Astrocyte of the cerebellum (primary cell): Measurements from ENCODE around the gene SDS.

Experiments used
- DNase-seq: peaks from one replicate; pipeline ENCODE4 v3.0.0-alpha.2; 2011; ENCODE audit warnings: low read depth
- H3K4me3 ChIP-seq: 2 replicates; pipeline ENCODE4 v1.5.1; 2011; ENCODE audit warnings: mild to moderate bottlenecking, low read depth, low read length, moderate library complexity
- CTCF ChIP-seq: IDR thresholded peaks from 2 replicates; pipeline ENCODE4 v1.5.1; 2012; ENCODE audit warnings: low read length, low read depth, moderate library complexity, mild to moderate bottlenecking; ENCODE audit errors: missing control alignments
- in situ Hi-C: cut with HindIII; loops from 2 replicates; pipeline ENCODE4 v1.10.0; 2017; ENCODE audit warnings: low sequenced_read_pairs

SDS gene

GRCh38 chr12:113445544-113446171 is 42.0 kb upstream of the SDS start:
- no peak for DNase-seq
- no peak for TF ChIP-seq CTCF
- no peak overlapping the region for H3K4me3 ChIP-seq
- in situ Hi-C loops = no loop called here

DNA sequence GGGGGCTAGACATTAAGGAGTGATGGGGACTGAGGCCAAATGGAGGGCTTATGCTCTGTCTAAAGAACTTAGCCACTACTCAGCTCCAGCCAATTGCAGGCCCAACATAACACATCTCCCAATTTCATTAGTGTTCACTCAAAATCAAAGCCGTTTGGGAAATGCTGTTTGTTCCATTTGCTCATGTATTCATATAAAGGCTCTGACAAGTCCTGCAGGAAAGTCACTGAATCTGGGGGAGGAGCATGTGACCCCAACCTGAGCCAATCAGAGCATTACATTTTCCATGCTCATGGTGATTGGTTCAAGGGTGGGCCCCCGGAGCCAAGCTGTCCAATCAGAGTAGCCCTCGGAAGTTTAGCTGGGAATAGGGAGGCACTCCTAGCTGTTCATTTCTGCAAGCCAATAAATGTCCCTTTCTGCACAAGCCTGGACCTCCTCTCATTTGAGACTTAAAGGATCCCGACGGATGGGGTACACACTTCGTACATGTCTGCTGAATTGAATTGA is 39.4 kb upstream of the SDS start:
- in situ Hi-C loops = no loop called here
- no peak overlapping the region for H3K4me3 ChIP-seq
- no peak for DNase-seq
- no peak for TF ChIP-seq CTCF

DNA sequence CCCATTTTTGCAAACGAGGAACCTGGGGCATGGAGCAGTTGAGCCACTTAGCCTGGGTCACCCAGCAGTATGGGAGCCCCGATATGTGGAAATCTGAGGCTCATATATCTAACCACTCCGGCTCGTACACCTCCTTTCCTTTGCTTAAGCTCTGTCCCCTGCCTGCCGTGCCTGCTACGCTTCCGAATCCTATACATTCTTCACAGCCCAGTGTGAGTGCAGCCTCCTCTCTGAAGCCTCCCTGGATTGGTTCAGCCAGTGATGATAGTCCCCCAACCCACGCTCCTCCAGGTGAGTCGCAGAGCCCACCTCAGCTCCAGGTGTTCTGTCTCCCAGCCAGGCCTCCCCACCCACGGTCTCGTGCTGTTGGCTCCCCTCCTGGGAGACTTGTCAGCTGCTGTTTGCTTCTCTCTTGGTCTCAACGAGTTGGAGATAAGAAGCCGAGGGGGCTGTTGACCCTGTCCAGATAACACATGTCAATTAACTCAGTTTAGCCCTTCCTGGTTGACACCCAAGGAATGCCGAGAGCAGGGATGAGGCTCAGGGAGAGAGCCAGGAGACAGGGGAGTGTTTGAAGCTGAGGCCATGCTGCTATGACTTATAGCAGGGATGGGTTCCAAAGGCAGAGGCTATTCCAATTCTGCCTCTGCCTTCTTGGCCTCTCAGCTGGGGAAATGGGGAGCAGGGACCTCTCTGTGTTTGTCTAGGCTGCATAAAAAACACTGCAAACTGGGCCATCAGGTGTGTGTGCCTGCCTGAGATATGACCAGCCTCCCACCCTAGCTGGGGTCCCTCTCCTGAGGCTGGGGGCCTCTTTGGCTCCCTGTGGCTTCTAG is 37.5 kb upstream of the SDS start:
- no peak for DNase-seq
- no peak for TF ChIP-seq CTCF
- in situ Hi-C loops = no loop called here
- no peak overlapping the region for H3K4me3 ChIP-seq

DNA sequence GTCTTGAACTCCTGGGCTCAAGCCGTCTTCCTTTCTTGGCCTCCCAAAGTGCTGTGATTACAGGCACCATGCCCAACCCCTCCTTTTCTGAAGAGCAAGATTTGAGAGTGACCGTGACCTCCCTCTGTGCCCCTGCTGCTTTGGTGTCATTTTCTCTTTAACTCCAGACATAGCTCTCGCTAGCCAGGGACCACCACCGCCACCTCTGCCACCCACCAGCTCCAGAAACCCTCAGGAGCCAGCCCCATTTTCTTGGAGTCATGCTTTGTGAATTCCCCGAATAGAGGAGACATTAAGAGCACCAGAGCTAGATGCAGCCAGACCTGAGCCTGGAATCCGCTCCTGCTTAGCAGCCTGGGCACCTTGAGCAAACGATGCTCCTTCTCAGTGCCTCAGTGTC is 36.6 kb upstream of the SDS start:
- no peak overlapping the region for H3K4me3 ChIP-seq
- no peak for TF ChIP-seq CTCF
- no peak for DNase-seq
- in situ Hi-C loops = no loop called here

- no peak overlapping the region for H3K4me3 ChIP-seq
- in situ Hi-C loops = no loop called here
- TF ChIP-seq CTCF = peak; percentile 74
- DNase-seq = no peak
Measured at GRCh38 chr12:113439606-113440030, 35.9 kb upstream of the SDS start.

GRCh38 chr12:113439301-113439597 is 35.6 kb upstream of the SDS start:
- no peak overlapping the region for H3K4me3 ChIP-seq
- in situ Hi-C loops = no loop called here

More at GRCh38 chr12:113439301-113439597, 35.6 kb upstream of the SDS start:
- no peak for DNase-seq
- no peak for TF ChIP-seq CTCF
